Thyroid gland (tissue), 4 donors: ENCODE results near the gene SNRNP25. TPM values are rescaled to one million over a fixed set of nuclear protein-coding genes. Genes with fewer than 3 reads are reported as not detected.

Experiments used
- DNase-seq, 2 donors: peaks; one replicate each; pipeline ENCODE4 v3.0.0-alpha.2; 2019
- H3K27ac ChIP-seq, 3 donors: fragments of 200-600 bp; sonication (generic); 1 replicate in 2 of 3; 2 replicates in 1 of 3; pipeline ENCODE4 v1.5.1; 2016 to 2019; ENCODE audit warnings: mild to moderate bottlenecking in 1 of 3, moderate library complexity in 1 of 3
- H3K27me3 ChIP-seq: fragments of 200-600 bp; sonication (generic); one replicate; pipeline ENCODE4 v1.5.1; 2019
- H3K36me3 ChIP-seq, 2 donors: fragments of 200-600 bp; sonication (generic); one replicate each; pipeline ENCODE4 v1.5.1; 2016 to 2019
- H3K4me1 ChIP-seq, 2 donors: fragments of 200-600 bp; sonication (generic); one replicate each; pipeline ENCODE4 v1.5.1; 2017 to 2019
- H3K4me3 ChIP-seq, 3 donors: fragments of 200-600 bp; sonication (generic); replicated peaks in 1 of 3; 1 replicate in 2 of 3; 2 replicates in 1 of 3; pipeline ENCODE4 v1.5.1; 2016; ENCODE audit warnings: mild to moderate bottlenecking in 1 of 3
- H3K9me3 ChIP-seq: fragments of 200-600 bp; sonication (generic); one replicate; pipeline ENCODE4 v1.5.1; 2017
- POLR2A ChIP-seq, 2 donors: fragments of 450-650 bp; IDR thresholded peaks; one replicate each; pipeline ENCODE4 v1.6.1; 2017; ENCODE audit warnings: antibody characterized with exemption in 2 of 2, mild to moderate bottlenecking in 2 of 2, moderate library complexity in 1 of 2
- WGBS, 2 donors: methylation state at CpG; one replicate each; pipeline ENCODE4 v1.1.5; 2017; 5-methylcytosine and 5-hydroxymethylcytosine counted together
- intact Hi-C: fragments of 100-400 bp; cut with DNase I; formaldehyde crosslinking; loops from one replicate; pipeline ENCODE4 v1.15.1; 2023
- total RNA-seq, 4 donors: library from RNA; depleted of rRNA; stranded (reverse); fragments of >200 nt; gene quantifications; one replicate each; pipeline ENCODE4 v1.2.3, GENCODE V29; 2016
- TF ChIP-seq, protein P1 (sequence below), 6 experiments: fragments of 200-600 bp in 3 of 6; fragments of 450-650 bp in 3 of 6; sonication (generic) in 3 of 6; IDR thresholded peaks; one replicate each; pipeline ENCODE4 v1.5.1; 2016 to 2019; ENCODE audit warnings: antibody characterized with exemption in 6 of 6, mild to moderate bottlenecking in 2 of 6, inconsistent platforms in 1 of 6, moderate library complexity in 1 of 6

Gene SNRNP25
- total RNA-seq, 4 donors from 2014 or later, result 16.1 to 53.6 (median 34.8) TPM

DNA sequence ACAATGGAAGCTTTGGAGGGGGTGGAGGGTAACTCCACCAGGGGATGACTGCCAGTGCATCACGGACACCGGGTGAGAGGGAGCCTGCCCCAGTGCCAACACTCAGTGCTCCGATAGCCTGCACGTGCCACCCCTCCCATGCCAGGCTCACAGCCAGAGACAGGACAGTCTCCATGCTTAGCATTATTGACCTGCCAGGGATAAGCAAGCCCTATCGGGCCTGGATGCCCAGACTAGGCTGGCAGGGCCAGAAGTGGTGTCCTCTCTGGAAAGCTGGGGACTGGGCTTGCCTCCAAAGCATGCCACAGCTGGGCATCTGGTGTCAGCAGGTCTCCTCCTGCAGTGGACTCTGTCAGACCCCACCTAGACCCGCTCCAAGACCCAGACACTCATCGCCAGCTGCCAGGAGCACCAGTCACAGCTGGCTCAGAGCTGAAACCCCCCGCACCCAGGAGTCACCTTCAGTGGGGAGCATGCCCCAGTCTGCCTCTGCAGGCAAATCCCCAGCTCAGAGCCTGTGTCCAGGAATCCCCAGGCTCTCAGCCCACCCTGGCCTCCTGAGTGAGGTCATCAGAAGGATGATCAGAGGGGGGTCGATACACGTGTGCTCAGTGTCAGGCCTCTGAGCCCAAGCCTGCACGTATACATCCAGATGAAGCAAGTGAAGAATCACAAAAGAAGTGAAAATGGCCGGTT is 20.6 kb downstream of the SNRNP25 start:
- no peak for DNase-seq
- Histone ChIP-seq H3K4me3 (no peak overlapping the region), H3K4me1 (peaks cover 53 to 73% of the 10 kb centered on the region in 2 donors), H3K9me3 (no peaks in the 10 kb centered on the region), H3K27ac (peak overlapping the region in 1 of 3 donors; percentile 83), H3K27me3 (no peaks in the 10 kb centered on the region), H3K36me3 (no peaks in the 10 kb centered on the region)
- TF ChIP-seq POLR2A (IDR thresholded peaks at IDR 0.05), result no peak
- TF ChIP-seq, protein P1, sequence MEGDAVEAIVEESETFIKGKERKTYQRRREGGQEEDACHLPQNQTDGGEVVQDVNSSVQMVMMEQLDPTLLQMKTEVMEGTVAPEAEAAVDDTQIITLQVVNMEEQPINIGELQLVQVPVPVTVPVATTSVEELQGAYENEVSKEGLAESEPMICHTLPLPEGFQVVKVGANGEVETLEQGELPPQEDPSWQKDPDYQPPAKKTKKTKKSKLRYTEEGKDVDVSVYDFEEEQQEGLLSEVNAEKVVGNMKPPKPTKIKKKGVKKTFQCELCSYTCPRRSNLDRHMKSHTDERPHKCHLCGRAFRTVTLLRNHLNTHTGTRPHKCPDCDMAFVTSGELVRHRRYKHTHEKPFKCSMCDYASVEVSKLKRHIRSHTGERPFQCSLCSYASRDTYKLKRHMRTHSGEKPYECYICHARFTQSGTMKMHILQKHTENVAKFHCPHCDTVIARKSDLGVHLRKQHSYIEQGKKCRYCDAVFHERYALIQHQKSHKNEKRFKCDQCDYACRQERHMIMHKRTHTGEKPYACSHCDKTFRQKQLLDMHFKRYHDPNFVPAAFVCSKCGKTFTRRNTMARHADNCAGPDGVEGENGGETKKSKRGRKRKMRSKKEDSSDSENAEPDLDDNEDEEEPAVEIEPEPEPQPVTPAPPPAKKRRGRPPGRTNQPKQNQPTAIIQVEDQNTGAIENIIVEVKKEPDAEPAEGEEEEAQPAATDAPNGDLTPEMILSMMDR (IDR thresholded peaks at IDR 0.05), result no peak
- intact Hi-C loops, result no loop called here
- 51 to 87% methylated on average over 9 to 12 of the region's 12 CpGs for WGBS, 2 donors

GRCh38 chr16:74747-75334 is 21.2 kb downstream of the SNRNP25 start:
- intact Hi-C loops, result no loop called here
- Histone ChIP-seq H3K4me3 (no peak overlapping the region), H3K9me3 (no peaks in the 10 kb centered on the region), H3K27ac (peak overlapping the region; percentile 70 to 92 (median 88)), H3K27me3 (no peaks in the 10 kb centered on the region), H3K4me1 (peaks cover 53 to 69% of the 10 kb centered on the region in 2 donors), H3K36me3 (peaks cover 0 to 5% of the 10 kb centered on the region in 2 donors)
- no peak for TF ChIP-seq POLR2A (IDR thresholded peaks at IDR 0.05)
- TF ChIP-seq, protein P1 (IDR thresholded peaks at IDR 0.05), result no peak
- no peak for DNase-seq
- 91 to 93% methylated on average over 16 of the region's 16 CpGs for WGBS, 2 donors

DNA sequence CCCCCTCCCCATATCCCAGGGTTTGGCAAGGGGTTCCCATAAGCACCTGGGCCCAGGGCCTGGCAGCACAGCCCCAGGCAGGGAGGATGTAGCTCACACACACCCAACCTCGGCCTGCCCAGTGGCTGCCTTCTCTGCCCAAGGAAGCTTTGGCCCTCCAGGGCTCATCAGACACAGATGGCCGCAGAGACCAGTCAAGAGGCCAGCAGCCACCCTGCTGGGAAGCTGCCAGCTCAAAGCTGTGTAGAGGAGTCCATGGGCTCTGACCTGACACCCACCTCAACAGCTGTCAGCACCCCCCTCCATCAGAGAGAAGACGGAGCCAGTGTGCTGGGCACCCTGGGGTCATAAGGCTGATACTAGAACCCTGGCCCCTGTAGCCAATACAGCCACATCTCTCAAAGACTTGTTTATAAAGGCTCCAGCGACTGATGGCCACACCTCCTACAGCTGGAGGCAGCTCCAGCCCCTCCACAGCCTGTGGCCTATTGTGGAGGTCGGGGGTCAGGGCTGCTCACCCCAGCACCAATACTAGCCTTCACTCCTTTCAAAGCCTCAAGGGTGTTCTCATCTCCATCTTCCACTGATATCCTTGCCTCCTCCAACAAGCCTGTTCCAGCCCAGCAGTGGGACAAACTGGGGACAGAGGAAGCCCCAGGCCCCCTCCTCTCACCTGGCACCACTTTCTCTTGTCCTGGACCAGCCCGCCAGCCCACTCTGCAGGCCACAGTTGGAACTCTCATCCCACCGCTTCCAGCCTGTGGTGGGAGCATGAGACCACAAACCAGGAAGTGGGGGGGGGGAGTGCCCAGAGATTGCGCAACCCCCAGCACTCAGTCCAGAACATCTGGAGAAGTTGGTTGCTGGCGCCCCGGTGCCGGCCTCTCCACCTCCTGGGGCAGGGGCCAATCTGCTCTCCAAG is 22.2 kb downstream of the SNRNP25 start:
- TF ChIP-seq POLR2A (IDR thresholded peaks at IDR 0.05), result no peak
- TF ChIP-seq, protein P1 (IDR thresholded peaks at IDR 0.05), result no peak
- Histone ChIP-seq H3K4me1 (peaks cover 51 to 62% of the 10 kb centered on the region in 2 donors), H3K4me3 (no peak overlapping the region), H3K27me3 (no peaks in the 10 kb centered on the region), H3K9me3 (no peaks in the 10 kb centered on the region), H3K36me3 (peaks cover 0 to 6% of the 10 kb centered on the region in 2 donors), H3K27ac (peak overlapping the region; percentile 70 to 92 (median 88))
- DNase-seq, result peak; percentile 69 to 74
- intact Hi-C loops, result no loop called here
- 47 to 48% methylated on average over 8 to 11 of the region's 11 CpGs for WGBS, 2 donors

DNA sequence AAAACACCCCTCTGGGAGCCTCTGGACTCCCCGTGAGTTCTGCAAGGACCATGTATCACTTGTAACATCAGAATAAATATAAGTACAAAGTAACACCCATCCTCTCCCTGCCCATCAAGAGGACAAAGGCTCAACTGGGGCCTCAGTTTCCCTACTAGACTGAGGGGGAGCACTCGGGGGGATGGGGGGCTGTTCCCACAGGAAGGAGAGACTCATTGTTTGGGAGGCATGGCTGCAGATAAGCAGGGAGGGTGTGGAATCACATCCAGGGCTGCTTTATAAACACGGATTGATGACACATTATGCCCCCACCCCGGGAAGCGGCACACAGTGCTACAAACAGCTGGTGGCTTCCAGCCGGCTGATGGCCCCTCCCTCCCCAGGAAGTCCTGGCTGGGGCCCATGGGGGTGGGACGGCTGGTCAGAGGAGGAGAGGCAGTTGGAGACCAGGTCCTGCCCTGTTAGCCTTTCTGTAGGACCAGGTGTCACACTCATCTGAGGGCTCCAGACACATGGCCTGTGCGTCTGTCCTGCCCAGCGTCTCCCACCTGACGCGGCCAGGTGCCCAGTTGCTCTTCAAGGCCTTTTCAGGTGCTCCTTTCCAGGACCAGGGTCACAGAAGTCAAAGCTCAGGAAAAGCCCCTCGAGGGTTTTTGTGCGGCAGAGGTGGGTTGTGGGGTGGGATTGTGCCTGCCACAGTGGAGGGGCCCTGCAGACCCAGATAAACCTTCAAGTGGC is 23.1 kb downstream of the SNRNP25 start:
- DNase-seq, result peak; percentile 36 to 37
- H3K4me3 ChIP-seq, result peak overlapping the region in 2 of 3 donors; percentile 66 to 79
- peaks cover 43 to 54% of the 10 kb centered on the region in 2 donors for H3K4me1 ChIP-seq
- intact Hi-C loops, result no loop called here
- TF ChIP-seq, protein P1 (IDR thresholded peaks at IDR 0.05), result no peak
- no peak for TF ChIP-seq POLR2A (IDR thresholded peaks at IDR 0.05)
- H3K9me3 ChIP-seq, result no peaks in the 10 kb centered on the region
- H3K36me3 ChIP-seq, result peaks cover 0 to 6% of the 10 kb centered on the region in 2 donors
- no peaks in the 10 kb centered on the region for H3K27me3 ChIP-seq
- WGBS, 2 donors, result 49 to 56% methylated on average over 6 to 11 of the region's 13 CpGs
- H3K27ac ChIP-seq, result peak overlapping the region; percentile 72 to 92 (median 88)
